Esophagus squamous epithelium (tissue), 5 donors: ENCODE results near the gene DENND4A. TPM values are rescaled to one million over a fixed set of nuclear protein-coding genes. Genes with fewer than 3 reads are reported as not detected.

Experiments
- DNase-seq: peaks from one replicate; lab custom pipeline; 2025; lab: John Stamatoyannopoulos, UW
- H3K27ac ChIP-seq, 4 donors: fragments of 200-600 bp; sonication (generic); one replicate each; pipeline ENCODE4 v1.5.1; 2016 to 2019; ENCODE audit warnings: mild to moderate bottlenecking in 1 of 4
- H3K27me3 ChIP-seq, 4 donors: fragments of 200-600 bp; sonication (generic); 1 replicate in 3 of 4; 2 replicates in 1 of 4; pipeline versions ENCODE4 v1.5.1 to v1.6.0; 2017 to 2021; ENCODE audit warnings: antibody characterized with exemption in 1 of 4
- H3K36me3 ChIP-seq, 3 donors: fragments of 200-600 bp; sonication (generic); one replicate each; pipeline ENCODE4 v1.5.1; 2016 to 2019
- H3K4me1 ChIP-seq, 3 donors: fragments of 200-600 bp; sonication (generic); one replicate each; pipeline ENCODE4 v1.5.1; 2017 to 2019
- H3K4me3 ChIP-seq, 4 donors: fragments of 200-600 bp; sonication (generic); 1 replicate in 3 of 4; 2 replicates in 1 of 4; pipeline ENCODE4 v1.5.1; 2016 to 2019; ENCODE audit warnings: mild to moderate bottlenecking in 2 of 4, moderate library complexity in 1 of 4
- H3K9me3 ChIP-seq, 3 donors: fragments of 200-600 bp; sonication (generic); one replicate each; pipeline ENCODE4 v1.5.1; 2016 to 2019
- CTCF ChIP-seq, 6 experiments: fragments of 450-650 bp in 4 of 6; fragments of 200-600 bp in 2 of 6; sonication (generic) in 2 of 6; IDR thresholded peaks; one replicate each; pipeline ENCODE4 v1.5.1; 2016 to 2019; ENCODE audit warnings: antibody characterized with exemption in 6 of 6, mild to moderate bottlenecking in 4 of 6, moderate library complexity in 4 of 6
- POLR2A ChIP-seq, 4 donors: fragments of 450-650 bp; IDR thresholded peaks; one replicate each; pipeline ENCODE4 v1.6.1; 2017; ENCODE audit warnings: antibody characterized with exemption in 4 of 4, mild to moderate bottlenecking in 4 of 4, moderate library complexity in 3 of 4
- WGBS, 2 donors: methylation state at CpG; one replicate each; pipeline ENCODE4 v1.1.5; 2018; 5-methylcytosine and 5-hydroxymethylcytosine counted together
- intact Hi-C: fragments of 100-400 bp; cut with DNase I; formaldehyde crosslinking; loops from one replicate; pipeline ENCODE4 v1.15.0; 2022
- total RNA-seq, 4 donors: library from RNA; depleted of rRNA; stranded (reverse); fragments of >200 nt; gene quantifications; one replicate each; pipeline ENCODE4 v1.1.0, GENCODE V29; 2016
- donor health status: DM: yes; HTN: yes; CAD: no.

The DENND4A gene
- total RNA-seq, 4 donors from 2014 or later = 5.9 to 22.3 (median 10.9) TPM

GRCh38 chr15:65633752-65634151 lies 158.3 kb downstream of the DENND4A start:
- WGBS, 2 donors = 87 to 93% methylated on average over 2 of the region's 2 CpGs
- H3K27me3 ChIP-seq = no peaks in the 10 kb centered on the region
- H3K4me1 ChIP-seq = peaks cover 0 to 6% (median 0%) of the 10 kb centered on the region in 3 donors
- no peaks in the 10 kb centered on the region for H3K9me3 ChIP-seq
- TF ChIP-seq CTCF (IDR thresholded peaks at IDR 0.05) = no peak
- no peak for TF ChIP-seq POLR2A (IDR thresholded peaks at IDR 0.05)
- no peak for DNase-seq
- intact Hi-C loops = no loop called here
- H3K36me3 ChIP-seq = no peaks in the 10 kb centered on the region
- H3K4me3 ChIP-seq = no peak overlapping the region
- no peak overlapping the region for H3K27ac ChIP-seq

GRCh38 chr15:65632780-65633375 lies 159.2 kb downstream of the DENND4A start:
- TF ChIP-seq CTCF (IDR thresholded peaks at IDR 0.05) (no peak), POLR2A (IDR thresholded peaks at IDR 0.05) (no peak)
- Histone ChIP-seq H3K9me3 (no peaks in the 10 kb centered on the region), H3K27ac (no peak overlapping the region), H3K27me3 (no peaks in the 10 kb centered on the region), H3K4me3 (no peak overlapping the region), H3K36me3 (no peaks in the 10 kb centered on the region), H3K4me1 (no peaks in the 10 kb centered on the region)
- no peak for DNase-seq
- 79 to 82% methylated on average over 4 of the region's 4 CpGs for WGBS, 2 donors
- intact Hi-C loops = no loop called here

- intact Hi-C loops = no loop called here
- no peaks in the 10 kb centered on the region for H3K4me1 ChIP-seq
- 67 to 94% methylated on average over 6 of the region's 6 CpGs for WGBS, 2 donors
- H3K27me3 ChIP-seq = no peaks in the 10 kb centered on the region
- peaks cover 0 to 5% (median 0%) of the 10 kb centered on the region in 3 donors for H3K36me3 ChIP-seq
- TF ChIP-seq POLR2A (IDR thresholded peaks at IDR 0.05) = no peak
- TF ChIP-seq CTCF (IDR thresholded peaks at IDR 0.05) = no peak
- no peaks in the 10 kb centered on the region for H3K9me3 ChIP-seq
- H3K27ac ChIP-seq = no peak overlapping the region
- DNase-seq = no peak
- H3K4me3 ChIP-seq = no peak overlapping the region
Observed at GRCh38 chr15:65631503-65631902, 160.6 kb downstream of the DENND4A start.

- WGBS, 2 donors = 66 to 89% methylated on average over 4 to 5 of the region's 5 CpGs
Observed at GRCh38 chr15:65630760-65631159, 161.3 kb downstream of the DENND4A start.

More at GRCh38 chr15:65630760-65631159, 161.3 kb downstream of the DENND4A start:
- Histone ChIP-seq H3K36me3 (peaks cover 0 to 12% (median 0%) of the 10 kb centered on the region in 3 donors), H3K9me3 (no peaks in the 10 kb centered on the region), H3K4me1 (no peaks in the 10 kb centered on the region), H3K27me3 (no peaks in the 10 kb centered on the region), H3K4me3 (no peak overlapping the region), H3K27ac (no peak overlapping the region)
- TF ChIP-seq CTCF (IDR thresholded peaks at IDR 0.05) (no peak), POLR2A (IDR thresholded peaks at IDR 0.05) (no peak)
- no peak for DNase-seq
- intact Hi-C loops = no loop called here
